Stomach (tissue), 4 donors: ENCODE results near the gene WDTC1.
"Not testable (repeated sequence)": the region's sequence is repeated elsewhere in the genome, so short reads cannot be mapped to it uniquely, and the experiment has no call there.

ENCODE experiments used
- EP300 ChIP-seq: sonication (generic); formaldehyde crosslinking; IDR thresholded peaks from one replicate; pipeline ENCODE4 v1.6.1; 2017; ENCODE audit warnings: antibody characterized with exemption
- POLR2A ChIP-seq, 4 donors: fragments of 450-650 bp; IDR thresholded peaks; one replicate each; pipeline ENCODE4 v1.6.1; 2016; ENCODE audit warnings: antibody characterized with exemption in 4 of 4, control low read depth in 2 of 4, mild to moderate bottlenecking in 1 of 4, moderate library complexity in 1 of 4
- POLR2AphosphoS5 ChIP-seq, 3 donors: sonication (generic); formaldehyde crosslinking; IDR thresholded peaks; one replicate each; pipeline ENCODE4 v1.6.1; 2016; ENCODE audit warnings: antibody characterized with exemption in 3 of 3
- TF ChIP-seq, protein P1 (sequence below), 7 experiments: fragments of 450-650 bp in 4 of 7; fragments of 200-600 bp in 3 of 7; sonication (generic) in 3 of 7; IDR thresholded peaks; one replicate each; pipeline ENCODE4 v1.5.1; 2016 to 2019; ENCODE audit warnings: antibody characterized with exemption in 7 of 7, control low read depth in 2 of 7, mild to moderate bottlenecking in 1 of 7

DNA sequence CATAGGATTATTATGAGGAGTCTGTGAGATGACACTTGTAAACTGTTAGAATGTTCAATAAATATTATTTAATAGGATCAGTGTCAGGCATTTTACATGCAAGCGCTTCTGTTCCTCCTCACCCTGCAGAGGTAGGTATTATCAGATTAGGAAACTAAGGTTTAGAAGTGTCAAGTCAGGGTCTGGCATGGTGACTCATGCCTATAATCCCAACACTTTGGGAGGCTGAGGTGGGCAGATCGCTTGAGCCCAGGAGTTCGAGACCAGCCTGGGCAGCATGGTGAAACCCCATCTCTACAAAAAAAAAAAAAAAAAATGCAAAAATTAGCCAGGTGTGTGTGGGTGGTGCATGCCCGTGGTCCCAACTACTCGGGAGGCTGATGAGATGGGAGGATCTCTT, 9.2 kb downstream of the WDTC1 start:
- TF ChIP-seq POLR2A (IDR thresholded peaks at IDR 0.05); POLR2AphosphoS5 (IDR thresholded peaks at IDR 0.05); EP300: not testable (repeated sequence)
- TF ChIP-seq, protein P1, sequence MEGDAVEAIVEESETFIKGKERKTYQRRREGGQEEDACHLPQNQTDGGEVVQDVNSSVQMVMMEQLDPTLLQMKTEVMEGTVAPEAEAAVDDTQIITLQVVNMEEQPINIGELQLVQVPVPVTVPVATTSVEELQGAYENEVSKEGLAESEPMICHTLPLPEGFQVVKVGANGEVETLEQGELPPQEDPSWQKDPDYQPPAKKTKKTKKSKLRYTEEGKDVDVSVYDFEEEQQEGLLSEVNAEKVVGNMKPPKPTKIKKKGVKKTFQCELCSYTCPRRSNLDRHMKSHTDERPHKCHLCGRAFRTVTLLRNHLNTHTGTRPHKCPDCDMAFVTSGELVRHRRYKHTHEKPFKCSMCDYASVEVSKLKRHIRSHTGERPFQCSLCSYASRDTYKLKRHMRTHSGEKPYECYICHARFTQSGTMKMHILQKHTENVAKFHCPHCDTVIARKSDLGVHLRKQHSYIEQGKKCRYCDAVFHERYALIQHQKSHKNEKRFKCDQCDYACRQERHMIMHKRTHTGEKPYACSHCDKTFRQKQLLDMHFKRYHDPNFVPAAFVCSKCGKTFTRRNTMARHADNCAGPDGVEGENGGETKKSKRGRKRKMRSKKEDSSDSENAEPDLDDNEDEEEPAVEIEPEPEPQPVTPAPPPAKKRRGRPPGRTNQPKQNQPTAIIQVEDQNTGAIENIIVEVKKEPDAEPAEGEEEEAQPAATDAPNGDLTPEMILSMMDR (IDR thresholded peaks at IDR 0.05), result not testable (repeated sequence)
